DOHH2 (cell line): Measurements from ENCODE around the gene PIP4K2A.
"Not testable (repeated sequence)": the region's sequence is repeated elsewhere in the genome, so short reads cannot be mapped to it uniquely, and the experiment has no call there.

Experiments used
- H3F3A ChIP-seq: fragments of 200-600 bp; sonication (generic), shearing (Covaris generic); 2 replicates; pipeline ENCODE4 v1.6.0; 2016; ENCODE audit warnings: antibody characterized with exemption, mild to moderate bottlenecking; ENCODE audit not compliant: control insufficient read depth, insufficient read depth
- H3K27ac ChIP-seq: fragments of 200-600 bp; sonication (generic); 2 replicates; pipeline ENCODE4 v1.5.1; 2014; ENCODE audit warnings: low read depth, mild to moderate bottlenecking, low read length, moderate library complexity
- H3K27me3 ChIP-seq: fragments of 200-600 bp; sonication (generic); 2 replicates; pipeline ENCODE4 v1.6.1; 2014; ENCODE audit warnings: mild to moderate bottlenecking, low read length, mixed read lengths; ENCODE audit not compliant: control insufficient read depth
- H3K36me3 ChIP-seq: fragments of 200-600 bp; sonication (generic); 2 replicates; pipeline ENCODE4 v1.6.1; 2014; ENCODE audit warnings: mild to moderate bottlenecking, low read length, moderate library complexity, mixed read lengths; ENCODE audit not compliant: control insufficient read depth
- H3K4me1 ChIP-seq: fragments of 200-600 bp; sonication (generic); 2 replicates; pipeline ENCODE4 v1.6.1; 2014; ENCODE audit warnings: mild to moderate bottlenecking, low read length, mixed read lengths; ENCODE audit not compliant: control insufficient read depth
- H3K4me2 ChIP-seq: fragments of 200-600 bp; sonication (generic); 2 replicates; pipeline ENCODE4 v1.6.0; 2014; ENCODE audit warnings: mild to moderate bottlenecking, low read length, moderate library complexity
- H3K4me3 ChIP-seq: fragments of 200-600 bp; sonication (generic); 2 replicates; pipeline ENCODE4 v1.5.1; 2014; ENCODE audit warnings: mild to moderate bottlenecking, low read length, mixed read lengths
- H3K79me2 ChIP-seq: fragments of 200-600 bp; sonication (generic); 2 replicates; pipeline ENCODE4 v1.6.1; 2014; ENCODE audit warnings: mild to moderate bottlenecking, low read length, mixed read lengths; ENCODE audit not compliant: control insufficient read depth
- H3K9me2 ChIP-seq: fragments of 200-600 bp; sonication (generic); replicated peaks from 2 replicates; pipeline ENCODE4 v1.6.1; 2014; ENCODE audit warnings: mild to moderate bottlenecking, low read length, mixed read lengths; ENCODE audit not compliant: control insufficient read depth
- H3K9me3 ChIP-seq: fragments of 200-600 bp; sonication (generic); 2 replicates; pipeline ENCODE4 v1.6.1; 2014; ENCODE audit warnings: antibody characterized with exemption, low read length, mixed read lengths; ENCODE audit not compliant: control insufficient read depth, insufficient read depth
- H4K20me1 ChIP-seq: fragments of 200-600 bp; sonication (generic); 2 replicates; pipeline ENCODE4 v1.6.0; 2014; ENCODE audit warnings: low read depth, mild to moderate bottlenecking, antibody characterized with exemption, low read length, moderate library complexity; ENCODE audit not compliant: control insufficient read depth, insufficient read depth
- CTCF ChIP-seq: fragments of 200-600 bp; sonication (generic); IDR thresholded peaks from one replicate; pipeline ENCODE4 v1.5.1; 2014; ENCODE audit warnings: antibody characterized with exemption, mild to moderate bottlenecking, low read depth, low read length; ENCODE audit not compliant: poor library complexity, severe bottlenecking
- EZH2phosphoT487 ChIP-seq: fragments of 200-600 bp; sonication (generic); IDR thresholded peaks from 2 replicates; pipeline ENCODE4 v1.6.1; 2017; ENCODE audit warnings: borderline replicate concordance, mild to moderate bottlenecking, antibody characterized with exemption, low read length, moderate library complexity, mixed read lengths

The PIP4K2A gene

GRCh38 chr10:22693371-22693784 is 21.0 kb downstream of the PIP4K2A start:
- H4K20me1 ChIP-seq, result peaks cover 9% of the 10 kb centered on the region; the same call in 1 of the 2 replicates
- no peaks in the 10 kb centered on the region for H3K4me1 ChIP-seq
- H3K27ac ChIP-seq, result no peak overlapping the region
- H3F3A ChIP-seq, result no peaks in the 10 kb centered on the region; the same call in 1 of the 2 replicates
- no peaks in the 10 kb centered on the region for H3K9me3 ChIP-seq
- H3K4me2 ChIP-seq, result no peak overlapping the region
- peaks cover 98% of the 10 kb centered on the region for H3K79me2 ChIP-seq
- H3K9me2 ChIP-seq, result no peaks in the 10 kb centered on the region
- H3K27me3 ChIP-seq, result no peaks in the 10 kb centered on the region
- TF ChIP-seq CTCF (no peak), EZH2phosphoT487 (no peak)
- H3K4me3 ChIP-seq, result no peak overlapping the region
- 0 out of 2 replicates have a peak, but pooled peaks cover 2% of the 10 kb centered on the region for H3K36me3 ChIP-seq

- H3K4me1 ChIP-seq, H3K27me3 ChIP-seq, H3K9me2 ChIP-seq, H3K27ac ChIP-seq, H3F3A ChIP-seq, H3K9me3 ChIP-seq, H3K36me3 ChIP-seq, H3K4me3 ChIP-seq, H3K4me2 ChIP-seq, H4K20me1 ChIP-seq: not testable (repeated sequence)
- peaks cover 98% of the 10 kb centered on the region for H3K79me2 ChIP-seq
Observed at GRCh38 chr10:22692119-22692518, 22.3 kb downstream of the PIP4K2A start.

- H3K9me2 ChIP-seq, result no peaks in the 10 kb centered on the region
- TF ChIP-seq EZH2phosphoT487, result no peak
- TF ChIP-seq CTCF, result no peak
- no peak overlapping the region for H3K27ac ChIP-seq
- no peak overlapping the region for H3K4me2 ChIP-seq
- no peaks in the 10 kb centered on the region for H3K4me1 ChIP-seq
- H3F3A ChIP-seq, result no peaks in the 10 kb centered on the region; the same call in 1 of the 2 replicates
- peaks cover 99% of the 10 kb centered on the region for H3K79me2 ChIP-seq
- 0 out of 2 replicates have a peak, but pooled peaks cover 2% of the 10 kb centered on the region for H3K36me3 ChIP-seq
- no peaks in the 10 kb centered on the region for H3K9me3 ChIP-seq
- H4K20me1 ChIP-seq, result peaks cover 9% of the 10 kb centered on the region
- no peak overlapping the region for H3K4me3 ChIP-seq
- H3K27me3 ChIP-seq, result no peaks in the 10 kb centered on the region
Observed at GRCh38 chr10:22690614-22691431, 23.6 kb downstream of the PIP4K2A start.

- H3F3A ChIP-seq, result no peaks in the 10 kb centered on the region; the same call in 1 of the 2 replicates
- H3K4me1 ChIP-seq, result peaks cover 4% of the 10 kb centered on the region; the same call in 1 of the 2 replicates
- no peaks in the 10 kb centered on the region for H3K27me3 ChIP-seq
- H3K9me2 ChIP-seq, result no peaks in the 10 kb centered on the region
- H3K79me2 ChIP-seq, result peaks cover 99% of the 10 kb centered on the region
- H3K27ac ChIP-seq, result no peak overlapping the region
- TF ChIP-seq CTCF (no peak), EZH2phosphoT487 (no peak)
- H3K9me3 ChIP-seq, result no peaks in the 10 kb centered on the region
- no peak overlapping the region for H3K4me2 ChIP-seq
- H3K4me3 ChIP-seq, result no peak overlapping the region
- 0 out of 2 replicates have a peak, but pooled peaks cover 2% of the 10 kb centered on the region for H3K36me3 ChIP-seq
- H4K20me1 ChIP-seq, result peaks cover 9% of the 10 kb centered on the region
Observed at GRCh38 chr10:22690158-22690557, 24.2 kb downstream of the PIP4K2A start.
